Renal cortex interstitium (tissue), 15 donors: ENCODE data around the gene SLC38A3. TPM values are rescaled to one million over a fixed set of nuclear protein-coding genes. Genes with fewer than 3 reads are reported as not detected.

Experiments
- DNase-seq, 11 donors: peaks; one replicate each; pipeline ENCODE4 v3.0.0-alpha.2; 2013; ENCODE audit warnings: low read depth in 9 of 11, low spot score in 4 of 11; ENCODE audit errors: extremely low read depth in 1 of 11
- long read RNA-seq, 16 experiments: transcript quantifications; one replicate each; lab custom pipeline, GENCODE V29; 2026
- polyA plus RNA-seq, 3 donors: library from polyadenylated mRNA; unstranded; fragments of 120-200 nt; gene quantifications; one replicate each; pipeline ENCODE4 v1.2.1, GENCODE V29; 2013; ENCODE audit not compliant: insufficient read length in 3 of 3

SLC38A3 gene
- polyA plus RNA-seq, result 1 to 10 TPM; 7.2 to 7.3 (median 7.2) TPM
- long read RNA-seq, donor 1, partial matches to known transcripts, result 0 of 3 reads
- long read RNA-seq, donor 1, other reads (novel, unspliced or antisense), result 0 of 3 reads
- long read RNA-seq, donor 2, partial matches to known transcripts, result 0 of 1 reads
- long read RNA-seq, donor 2, other reads (novel, unspliced or antisense), result 0 of 1 reads
- long read RNA-seq, donor 3, partial matches to known transcripts, result 0 of 1 reads
- long read RNA-seq, donor 3, other reads (novel, unspliced or antisense), result 0 of 1 reads
- long read RNA-seq, donor 4, result 0 reads
- long read RNA-seq, donor 5, result 0 reads
- long read RNA-seq, donor 6, partial matches to known transcripts, result 0 of 1 reads
- long read RNA-seq, donor 6, other reads (novel, unspliced or antisense), result 0 of 1 reads
- long read RNA-seq, donor 7, result 0 reads
- long read RNA-seq, donor 8, partial matches to known transcripts, result 0 of 3 reads
- long read RNA-seq, donor 8, other reads (novel, unspliced or antisense), result 0 of 3 reads
- long read RNA-seq, donor 9, result 0 reads
- long read RNA-seq, donor 10, result 0 reads
- long read RNA-seq, donor 11, result 0 reads
- long read RNA-seq, donor 12, partial matches to known transcripts, result 0 of 1 reads
- long read RNA-seq, donor 12, other reads (novel, unspliced or antisense), result 0 of 1 reads
- long read RNA-seq, donor 13, partial matches to known transcripts, result 0 of 3 reads
- long read RNA-seq, donor 13, other reads (novel, unspliced or antisense), result 0 of 3 reads
- long read RNA-seq, donor 14, result 0 reads
- long read RNA-seq, donor 15, partial matches to known transcripts, result 0 of 2 reads
- long read RNA-seq, donor 15, other reads (novel, unspliced or antisense), result 0 of 2 reads
- long read RNA-seq, donor 16, transcript SLC38A3-206 (16 exons, 2,978 nt), result major isoform, 5 of 5 reads
- long read RNA-seq, donor 16, partial matches to known transcripts, result 0 of 5 reads
- long read RNA-seq, donor 16, other reads (novel, unspliced or antisense), result 0 of 5 reads

GRCh38 chr3:50204804-50205412 is at the start of gene SLC38A3:
TSS of gene SLC38A3 (plus strand) at chr3:50205271. CDS start at chr3:50214200, 8,929 bp downstream.
- DNase-seq, result peak in 2 of 11 donors; percentile 39 to 42

GRCh38 chr3:50155491-50155878 is 49.6 kb upstream of the SLC38A3 start:
- DNase-seq, result no peak

GRCh38 chr3:50155891-50156290 is 49.2 kb upstream of the SLC38A3 start:
- no peak for DNase-seq

GRCh38 chr3:50156549-50157493 is 48.2 kb upstream of the SLC38A3 start:
- DNase-seq, result no peak

GRCh38 chr3:50157827-50158529 is 47.1 kb upstream of the SLC38A3 start:
- DNase-seq, result no peak

- DNase-seq, result no peak
Measured at GRCh38 chr3:50158530-50159146, 46.4 kb upstream of the SLC38A3 start.

- no peak for DNase-seq
Measured at GRCh38 chr3:50160561-50160983, 44.5 kb upstream of the SLC38A3 start.

- no peak for DNase-seq
Measured at GRCh38 chr3:50161320-50161719, 43.8 kb upstream of the SLC38A3 start.

GRCh38 chr3:50162034-50162883 is 42.8 kb upstream of the SLC38A3 start:
- DNase-seq, result no peak

GRCh38 chr3:50163572-50164455 is 41.3 kb upstream of the SLC38A3 start:
- no peak for DNase-seq

GRCh38 chr3:50164481-50164880 is 40.6 kb upstream of the SLC38A3 start:
- no peak for DNase-seq

- DNase-seq, result no peak
Measured at GRCh38 chr3:50164984-50165909, 39.8 kb upstream of the SLC38A3 start.

GRCh38 chr3:50165910-50166538 is 39.0 kb upstream of the SLC38A3 start:
- DNase-seq, result no peak

- DNase-seq, result peak in 9 of 11 donors; percentile 61 to 88 (median 84)
Measured at GRCh38 chr3:50166620-50167019, 38.5 kb upstream of the SLC38A3 start.
